Stimulated activated CD4-positive, alpha-beta T cell treated with anti-CD3 and anti-CD28 coated beads, Interleukin-12 subunit alpha, Interleukin-12 subunit beta, amount 100 ng/mL, for 4 hours (primary cell): ENCODE measurements around the gene HCAR3.

ENCODE experiments used
- DNase-seq: peaks from one replicate; pipeline ENCODE4 v3.0.0-alpha.2; 2020

Gene HCAR3

GRCh38 chr12:122668268-122668667 is 48.3 kb downstream of the HCAR3 start:
- DNase-seq: no peak

GRCh38 chr12:122665759-122666158 is 50.9 kb downstream of the HCAR3 start:
- no peak for DNase-seq

- no peak for DNase-seq
Observed at GRCh38 chr12:122665349-122665748, 51.3 kb downstream of the HCAR3 start.
